Measurements from ENCODE around the gene WDR20.

DNA sequence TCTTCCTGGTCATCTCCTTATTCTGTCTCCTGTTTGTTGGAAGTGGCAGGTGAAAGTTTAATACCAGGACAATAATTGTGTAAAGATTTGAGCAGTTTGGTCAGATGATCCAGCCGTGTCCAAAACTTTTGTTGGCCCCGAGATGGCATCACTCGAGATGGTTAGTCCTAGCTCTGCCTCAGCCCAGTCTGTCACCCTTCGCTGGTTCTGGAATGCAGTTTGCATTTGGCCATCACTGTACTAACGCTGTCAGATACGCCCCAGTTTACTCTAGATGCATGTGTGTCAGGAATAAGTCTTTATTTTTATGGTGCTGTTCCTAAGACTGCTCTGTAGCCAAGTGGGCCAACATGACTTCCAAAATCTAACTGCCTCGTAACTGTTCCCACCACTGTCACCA, 85.7 kb downstream of the WDR20 start:
- TF ChIP-seq, protein P1, sequence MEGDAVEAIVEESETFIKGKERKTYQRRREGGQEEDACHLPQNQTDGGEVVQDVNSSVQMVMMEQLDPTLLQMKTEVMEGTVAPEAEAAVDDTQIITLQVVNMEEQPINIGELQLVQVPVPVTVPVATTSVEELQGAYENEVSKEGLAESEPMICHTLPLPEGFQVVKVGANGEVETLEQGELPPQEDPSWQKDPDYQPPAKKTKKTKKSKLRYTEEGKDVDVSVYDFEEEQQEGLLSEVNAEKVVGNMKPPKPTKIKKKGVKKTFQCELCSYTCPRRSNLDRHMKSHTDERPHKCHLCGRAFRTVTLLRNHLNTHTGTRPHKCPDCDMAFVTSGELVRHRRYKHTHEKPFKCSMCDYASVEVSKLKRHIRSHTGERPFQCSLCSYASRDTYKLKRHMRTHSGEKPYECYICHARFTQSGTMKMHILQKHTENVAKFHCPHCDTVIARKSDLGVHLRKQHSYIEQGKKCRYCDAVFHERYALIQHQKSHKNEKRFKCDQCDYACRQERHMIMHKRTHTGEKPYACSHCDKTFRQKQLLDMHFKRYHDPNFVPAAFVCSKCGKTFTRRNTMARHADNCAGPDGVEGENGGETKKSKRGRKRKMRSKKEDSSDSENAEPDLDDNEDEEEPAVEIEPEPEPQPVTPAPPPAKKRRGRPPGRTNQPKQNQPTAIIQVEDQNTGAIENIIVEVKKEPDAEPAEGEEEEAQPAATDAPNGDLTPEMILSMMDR (IDR thresholded peaks at IDR 0.05; ENCODE audit: poor library complexity), result no peak
- no peak for TF ChIP-seq EZH2phosphoT487 (IDR thresholded peaks at IDR 0.05; ENCODE audit: low read depth, severe bottlenecking, unreplicated experiment)
- TF ChIP-seq EZH2 (IDR thresholded peaks at IDR 0.05; ENCODE audit: borderline replicate concordance), result no peak

Data from hepatocyte (in vitro differentiated cells).